Left colon (tissue), 2 donors: ENCODE data around the gene PKN2. TPM values are rescaled to one million over a fixed set of nuclear protein-coding genes. Genes with fewer than 3 reads are reported as not detected.
A peak's percentile ranks its signal among the peaks of the same experiment; 100 is the strongest.
"Not testable (repeated sequence)": the region's sequence is repeated elsewhere in the genome, so short reads cannot be mapped to it uniquely, and the experiment has no call there.

ENCODE experiments used
- ATAC-seq: fragments of 200-7000 bp; cut with Tn5 transposase; one replicate; pipeline ENCODE4 v1.9.1; 2020; ENCODE audit warnings: mild to moderate bottlenecking, moderate library complexity
- DNase-seq, 2 donors: peaks; one replicate each; pipeline ENCODE4 v3.0.0-alpha.2; 2020
- intact Hi-C, 2 donors: fragments of 100-400 bp; cut with DNase I in 1 of 2; cut with micrococcal nuclease in 1 of 2; formaldehyde crosslinking; loops; one replicate each; pipeline versions ENCODE4 v1.11.2 to v1.14.0; 2022; cut with DNase I, micrococcal nuclease
- total RNA-seq, 2 donors: library from RNA; stranded (reverse); fragmentation: NEBNext Ultra II Directional; extraction: Animal tissue kit (Norgen Biotek cat#: 25700); gene quantifications; one replicate each; pipeline ENCODE4 v1.2.1, GENCODE V29; 2021
- donor health status: DM: no; HTN: no; CAD: no.
- donor health status: DM: yes; HTN: yes; CAD: no.

The PKN2 gene
- total RNA-seq, 2 donors from 2014 or later, result 57.3 to 64.8 TPM

- DNase-seq (no peak), ATAC-seq (no peak)
- intact Hi-C loops, result no loop called here
Observed at GRCh38 chr1:88825721-88826120, 141.6 kb downstream of the PKN2 start.

DNA sequence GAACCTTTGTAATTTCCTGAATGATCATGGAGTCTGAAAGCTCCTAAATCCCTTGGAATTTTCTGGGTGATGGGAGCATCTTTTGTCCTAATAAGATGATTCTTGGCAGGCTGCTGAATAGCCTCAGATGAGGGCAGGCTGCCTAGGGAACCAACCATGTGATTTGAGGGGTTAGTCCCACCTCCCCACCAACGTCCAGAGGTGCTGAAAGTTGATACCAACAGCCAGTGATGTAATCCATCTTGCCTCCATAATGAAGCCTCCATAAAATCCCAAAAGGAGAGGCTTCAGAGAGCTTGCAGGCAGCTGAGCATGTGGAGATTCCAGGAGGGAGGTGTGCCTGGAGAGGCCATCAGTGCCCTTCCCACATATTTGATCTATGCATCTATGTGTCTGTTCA lies 163.6 kb downstream of the PKN2 start:
- intact Hi-C loops, result no loop called here
- ATAC-seq (no peak), DNase-seq (no peak)

DNA sequence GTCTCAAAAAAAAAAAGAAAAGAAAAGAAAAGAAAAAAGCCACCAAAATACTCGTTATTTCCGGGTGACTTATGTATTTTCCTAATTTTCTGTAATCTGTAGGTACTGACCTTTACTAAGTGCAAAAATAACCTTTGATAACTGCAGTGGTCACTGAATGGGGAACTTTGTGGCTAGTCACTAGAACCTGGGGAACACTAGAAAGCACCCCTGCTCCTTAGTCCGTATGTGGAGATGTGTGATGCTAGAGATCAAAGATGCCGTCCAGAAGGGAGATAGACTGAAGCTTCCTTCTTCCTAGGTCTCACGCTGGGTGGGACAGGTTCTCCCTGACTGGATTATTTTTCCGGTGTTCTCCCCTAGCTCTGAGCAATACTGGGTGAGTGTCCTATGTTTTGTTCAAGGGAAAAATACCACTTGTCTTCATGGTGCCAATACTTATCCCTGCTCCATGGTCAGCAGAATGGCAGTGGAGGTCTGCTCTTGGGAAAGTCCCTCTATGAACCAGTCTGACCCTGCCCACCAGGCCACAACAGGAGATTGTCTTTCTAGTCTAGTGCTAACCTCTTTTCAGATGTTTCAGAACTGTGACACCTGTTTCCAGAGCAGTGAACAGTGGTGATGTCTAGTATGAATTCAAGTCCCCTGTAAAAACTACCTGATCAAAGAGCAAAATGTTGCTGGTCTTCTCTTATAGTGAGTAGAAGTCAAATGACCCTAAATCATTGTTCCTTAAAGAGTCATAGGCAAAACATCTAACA lies 167.4 kb downstream of the PKN2 start:
- no peak for DNase-seq
- no peak for ATAC-seq
- intact Hi-C loops, result no loop called here

DNA sequence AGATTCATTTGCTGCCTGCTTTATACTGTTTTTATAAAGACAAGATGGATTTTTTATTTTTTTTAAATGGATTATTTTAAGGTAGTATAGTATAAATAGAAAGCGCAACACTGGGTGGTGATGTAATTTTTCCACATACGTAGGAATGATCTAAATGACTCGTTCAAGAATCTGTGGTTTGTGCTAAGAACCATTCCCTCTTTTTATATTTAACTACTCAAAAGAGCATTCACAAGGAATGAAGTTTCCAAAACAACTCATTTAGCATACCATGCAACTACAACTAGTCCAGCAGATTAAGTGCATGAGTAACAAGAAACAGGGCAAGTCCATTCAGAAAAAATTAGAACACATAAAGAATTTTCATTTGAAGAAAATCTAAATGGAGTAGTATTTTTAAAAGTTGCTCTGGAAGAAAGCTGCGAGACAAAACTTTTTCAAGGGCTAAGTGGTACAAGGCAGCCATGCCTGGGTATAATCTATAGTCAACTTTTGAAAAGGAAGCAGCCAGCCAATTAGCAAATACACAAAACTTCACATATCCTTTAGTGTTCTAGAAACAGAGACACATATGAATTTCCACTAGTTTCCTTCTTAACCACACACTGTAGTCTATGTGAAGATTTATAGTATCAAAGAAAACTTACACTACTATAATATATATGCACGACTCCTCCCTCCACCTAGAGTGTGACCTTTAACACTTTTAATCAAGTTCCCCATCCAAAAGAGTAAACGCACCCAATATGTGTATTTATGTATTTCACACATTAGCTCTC lies 183.9 kb downstream of the PKN2 start:
- ATAC-seq (no peak), DNase-seq (no peak)
- intact Hi-C loops, result no loop called here

- ATAC-seq, DNase-seq, intact Hi-C loops: not testable (repeated sequence)
Observed at GRCh38 chr1:88869644-88870043, 185.6 kb downstream of the PKN2 start.

DNA sequence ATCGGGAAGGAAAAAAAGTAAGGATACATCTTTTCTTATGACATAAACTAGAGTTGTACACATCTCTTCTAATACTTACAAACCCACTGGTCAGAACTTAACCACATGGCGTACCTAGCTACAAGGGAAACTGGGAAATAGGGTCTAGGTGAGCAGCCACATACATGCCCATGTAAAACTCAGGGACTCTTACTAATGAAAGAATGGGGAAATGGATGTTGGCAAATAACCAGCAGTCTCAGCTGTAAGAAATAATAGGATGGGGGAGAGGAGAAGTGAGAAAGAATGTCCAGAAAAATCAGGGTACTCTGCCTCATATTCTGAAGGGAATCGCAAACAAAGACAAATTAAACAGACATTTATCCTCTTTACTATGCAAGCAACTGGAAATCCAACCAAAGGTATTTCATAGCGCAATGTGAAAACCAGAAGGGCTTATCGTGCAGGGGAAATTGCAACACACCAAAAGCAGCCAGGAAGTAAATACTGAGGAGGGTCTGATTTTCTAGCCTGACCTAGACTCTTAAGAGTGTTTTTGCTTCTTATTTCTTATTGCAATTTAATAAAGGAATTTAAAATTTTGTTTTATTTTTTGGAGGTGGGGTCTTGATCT lies 189.8 kb downstream of the PKN2 start:
- DNase-seq (no peak), ATAC-seq (no peak)
- intact Hi-C loops, result no loop called here

DNA sequence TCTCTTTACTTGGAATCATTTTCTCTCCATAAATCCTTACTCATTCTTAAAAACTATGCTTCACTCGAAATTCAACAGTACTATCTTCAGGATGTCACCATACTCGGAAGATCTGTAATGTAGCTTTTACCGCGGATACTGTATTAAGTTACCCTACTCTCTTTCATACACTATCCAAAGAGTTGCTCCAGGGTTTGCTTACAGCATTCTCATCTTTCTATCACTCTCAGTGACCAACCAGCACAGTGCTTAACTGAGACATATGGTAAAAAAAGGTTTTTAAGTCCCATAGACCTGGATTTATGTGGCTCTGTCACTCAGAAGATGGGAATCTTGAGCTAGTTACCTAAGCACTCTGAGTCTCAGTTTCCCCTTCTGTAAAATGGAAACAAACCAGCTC lies 191.5 kb downstream of the PKN2 start:
- DNase-seq, result no peak
- no peak for ATAC-seq
- intact Hi-C loops, result no loop called here

DNA sequence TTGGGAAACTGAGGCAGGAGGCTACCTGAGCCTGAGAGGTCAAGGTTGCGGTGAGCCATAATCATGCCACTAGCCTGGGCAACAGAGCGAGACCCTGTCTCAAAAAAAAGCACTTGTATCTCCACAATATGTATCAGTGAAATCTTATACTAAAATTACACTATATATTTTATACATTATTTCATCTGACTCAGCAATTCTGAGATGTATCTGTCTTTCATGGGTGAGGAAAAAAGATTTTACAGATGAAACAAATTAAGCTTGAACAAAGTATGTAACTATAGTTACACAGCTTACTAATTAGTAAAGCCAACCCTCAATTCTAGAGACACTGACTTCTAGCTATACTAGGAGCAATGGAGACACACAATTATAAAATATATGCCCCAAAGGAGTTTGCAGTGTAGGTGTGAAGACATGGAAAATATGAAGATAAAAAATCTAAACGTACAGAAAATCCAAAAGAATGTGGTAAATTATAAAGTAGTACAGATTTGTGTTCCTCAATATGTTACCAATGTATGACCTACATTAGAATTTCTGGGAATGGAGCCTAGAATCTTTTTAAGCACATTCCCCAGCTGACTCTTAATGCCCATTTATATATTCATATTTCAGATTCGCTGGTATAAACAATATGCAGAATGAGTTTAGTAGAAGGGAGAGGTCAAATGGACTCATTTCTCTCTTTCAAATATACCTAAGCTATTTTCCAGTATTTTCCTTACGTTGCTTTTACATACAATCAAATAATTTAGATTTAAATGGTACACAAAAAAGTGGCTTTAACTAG lies 192.7 kb downstream of the PKN2 start:
- intact Hi-C loops, result no loop called here
- DNase-seq, result no peak

DNA sequence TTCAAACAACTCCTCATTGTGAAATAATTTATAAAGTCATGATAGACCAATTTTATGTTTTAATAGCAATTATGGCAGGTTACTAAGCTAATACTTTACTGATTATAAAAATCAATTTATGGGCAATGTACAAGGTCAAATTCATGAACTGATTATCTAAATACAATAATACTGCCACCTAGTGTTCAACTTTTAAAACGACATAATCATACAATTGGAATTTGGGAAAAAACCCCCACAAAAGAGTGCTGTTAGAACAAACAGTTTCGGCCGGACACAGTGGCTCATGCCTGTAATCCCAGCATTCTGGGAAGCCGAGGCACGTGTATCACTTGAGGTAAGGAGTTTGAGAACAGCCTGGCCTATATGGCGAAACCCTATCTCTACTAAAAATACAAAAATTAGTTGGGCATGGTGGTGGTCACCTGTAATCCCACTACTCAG lies 193.3 kb downstream of the PKN2 start:
- DNase-seq, result no peak
- intact Hi-C loops, result no loop called here

More for the DNA sequence above, 192.7 kb downstream of the PKN2 start:
- ATAC-seq, result no peak

DNA sequence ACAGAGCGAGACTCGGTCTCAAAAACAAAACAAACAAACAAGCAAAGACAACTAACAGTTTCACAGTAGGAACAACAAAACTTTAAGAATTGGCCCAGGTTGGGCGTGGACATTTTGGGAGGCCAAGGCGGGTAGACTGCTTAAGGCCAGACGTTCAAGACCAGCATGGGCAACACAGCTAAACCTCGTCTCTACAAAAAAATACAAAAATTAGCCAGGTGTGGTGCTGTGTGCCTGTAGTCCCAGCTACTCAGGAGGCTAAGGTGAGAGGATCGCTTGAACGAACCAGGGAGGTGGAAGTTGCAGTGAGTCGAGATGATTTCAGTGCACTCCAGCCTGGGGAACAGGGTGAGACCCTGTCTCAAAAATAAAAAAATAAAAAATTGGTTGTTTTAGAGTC lies 193.8 kb downstream of the PKN2 start:
- no peak for ATAC-seq
- intact Hi-C loops, result no loop called here

More for the DNA sequence above, 193.3 kb downstream of the PKN2 start:
- ATAC-seq, result peak; percentile 26

DNA sequence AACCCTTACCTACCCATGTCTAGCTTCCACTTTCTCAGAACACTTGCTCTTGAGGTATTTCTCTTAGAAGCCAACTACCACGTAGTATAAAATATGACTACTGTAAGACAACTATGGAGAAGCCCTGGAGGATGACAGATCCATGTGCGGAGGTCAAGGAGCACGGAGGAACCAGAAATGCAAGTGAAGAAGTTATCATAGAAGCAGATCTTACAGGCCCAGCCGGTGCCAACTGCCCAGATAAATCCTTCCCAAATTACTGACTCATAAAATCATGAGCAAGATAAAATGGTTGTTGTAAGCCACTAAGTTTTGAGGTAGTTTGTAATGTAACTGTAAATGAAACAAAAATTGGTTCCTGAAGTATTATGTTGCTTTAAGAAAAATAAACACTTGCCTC lies 194.7 kb downstream of the PKN2 start:
- DNase-seq, result no peak
- no peak for ATAC-seq
- intact Hi-C loops, result no loop called here

More for the DNA sequence above, 193.8 kb downstream of the PKN2 start:
- DNase-seq, result no peak

GRCh38 chr1:88880717-88881116 lies 196.6 kb downstream of the PKN2 start:
- DNase-seq, ATAC-seq, intact Hi-C loops: not testable (repeated sequence)

DNA sequence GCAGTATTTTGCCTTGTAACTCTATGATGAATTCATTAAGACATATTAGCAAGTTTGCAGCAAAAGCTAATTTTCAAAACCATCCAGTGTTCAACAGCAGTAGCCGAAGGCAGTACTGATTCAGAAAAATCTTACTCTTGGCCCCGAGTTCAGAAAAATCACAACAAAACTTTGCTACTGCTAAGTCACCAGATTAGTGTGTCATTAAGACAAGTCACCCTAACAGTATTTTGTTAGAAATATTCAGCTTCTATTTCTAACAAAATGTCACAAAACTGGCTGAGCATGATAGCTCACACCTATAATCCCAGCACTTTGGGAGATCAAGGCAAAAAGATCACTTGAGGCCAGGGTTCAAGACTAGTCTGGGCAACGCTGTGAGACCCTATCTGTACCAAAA lies 199.1 kb downstream of the PKN2 start:
- ATAC-seq (no peak), DNase-seq (no peak)
- intact Hi-C loops, result no loop called here

Other genes starting within 250 kb of the PKN2 start
- 10 to 100 TPM; 23.6 to 27.5 TPM for gene GTF2B, start 207.3 kb downstream of the PKN2 start, total RNA-seq